Neural crest cell (in vitro differentiated cells): ENCODE data around the gene ZDHHC11. TPM values are rescaled to one million over a fixed set of nuclear protein-coding genes. Genes with fewer than 3 reads are reported as not detected.
"Not testable (repeated sequence)": the region's sequence is repeated elsewhere in the genome, so short reads cannot be mapped to it uniquely, and the experiment has no call there.

Experiments used
- DNase-seq: peaks from one replicate; pipeline ENCODE4 v3.0.0; 2021; ENCODE audit warnings: low read depth, mixed read lengths, low spot score
- H3K27ac Mint-ChIP-seq: one replicate; pipeline ENCODE4 v1.8.0; 2021; ENCODE audit warnings: mild to moderate bottlenecking, mixed read lengths; ENCODE audit not compliant: unreplicated experiment
- H3K27me3 Mint-ChIP-seq: 2 replicates; pipeline ENCODE4 v1.8.0; 2021; ENCODE audit warnings: low read depth, mild to moderate bottlenecking, mixed read lengths
- H3K36me3 Mint-ChIP-seq: 2 replicates; pipeline ENCODE4 v1.8.0; 2021; ENCODE audit warnings: low read depth, mild to moderate bottlenecking, mixed read lengths
- H3K4me1 Mint-ChIP-seq: 2 replicates; pipeline ENCODE4 v1.8.0; 2021; ENCODE audit warnings: mixed read lengths
- H3K4me3 Mint-ChIP-seq: one replicate; pipeline ENCODE4 v1.8.0; 2021; ENCODE audit warnings: mild to moderate bottlenecking, mixed read lengths
- H3K9me3 Mint-ChIP-seq: 2 replicates; pipeline ENCODE4 v1.8.0; 2021; ENCODE audit warnings: mixed read lengths
- total RNA-seq: library from RNA; stranded (reverse); gene quantifications from 2 replicates; pipeline ENCODE4 v1.2.1, GENCODE V29; 2021
- TF ChIP-seq, protein P1 (sequence below): fragments of 200-600 bp; sonication (generic); conservative IDR thresholded peaks from 2 replicates; pipeline ENCODE4 v1.5.0; 2021; ENCODE audit warnings: antibody characterized with exemption, mild to moderate bottlenecking

Gene ZDHHC11
- total RNA-seq, 1 donor from 2014 or later = 17.2 TPM

DNA sequence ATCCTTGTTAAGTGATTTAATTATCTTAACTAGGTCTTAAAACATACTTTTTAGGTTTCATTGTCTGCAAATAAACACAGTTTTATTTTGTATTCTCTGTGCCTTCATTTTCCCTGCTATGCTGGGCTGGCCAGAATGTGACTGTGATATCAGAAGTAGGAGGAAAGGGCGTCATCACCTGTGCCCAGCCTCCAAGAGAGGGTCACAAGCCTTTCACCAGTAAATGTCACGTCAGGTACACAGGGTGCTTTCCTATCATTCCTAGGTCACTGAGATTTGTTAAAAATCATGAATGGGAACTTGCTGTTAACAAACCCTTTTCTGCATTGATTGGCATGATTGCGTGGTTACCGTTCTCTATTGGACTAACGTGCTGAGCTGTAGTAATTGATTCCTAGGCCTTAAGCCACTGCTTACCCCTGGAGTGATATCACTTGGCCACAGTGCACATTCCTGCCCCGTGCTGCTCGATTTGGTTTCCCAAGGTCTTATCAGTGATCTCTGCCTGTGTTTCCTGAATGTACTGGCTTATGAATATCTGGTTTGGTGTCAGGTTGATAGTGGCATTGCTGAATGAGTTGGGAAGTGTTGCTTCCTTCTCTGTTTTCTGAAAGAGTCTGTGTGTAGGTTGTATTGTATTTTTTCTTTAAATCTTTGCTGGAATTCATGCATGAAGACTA, 14.7 kb downstream of the ZDHHC11 start:
- not testable (repeated sequence) for H3K27me3 Mint-ChIP-seq, DNase-seq, H3K9me3 Mint-ChIP-seq, H3K4me3 Mint-ChIP-seq, H3K4me1 Mint-ChIP-seq, H3K27ac Mint-ChIP-seq, H3K36me3 Mint-ChIP-seq

DNA sequence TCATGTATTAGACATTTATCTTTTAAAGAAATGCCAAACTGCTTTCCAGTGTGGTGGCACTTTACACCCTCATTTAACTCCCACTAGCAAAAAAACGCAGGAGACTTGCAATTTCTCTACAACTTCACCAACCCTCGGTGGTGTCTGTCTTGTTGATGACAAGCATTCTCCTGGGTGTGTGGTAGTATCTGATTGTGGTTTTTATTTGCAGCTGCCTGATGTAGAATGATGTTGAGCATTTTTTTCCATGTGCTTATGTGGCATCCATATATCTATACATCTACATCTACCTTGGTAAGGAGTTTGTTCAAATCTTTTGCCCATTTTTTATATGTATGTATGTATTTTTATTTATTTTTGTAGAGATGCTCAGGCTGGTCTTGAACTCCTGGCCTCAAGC, 16.8 kb downstream of the ZDHHC11 start:
- not testable (repeated sequence) for H3K27me3 Mint-ChIP-seq, DNase-seq, H3K9me3 Mint-ChIP-seq, H3K36me3 Mint-ChIP-seq, H3K27ac Mint-ChIP-seq, H3K4me3 Mint-ChIP-seq, H3K4me1 Mint-ChIP-seq

DNA sequence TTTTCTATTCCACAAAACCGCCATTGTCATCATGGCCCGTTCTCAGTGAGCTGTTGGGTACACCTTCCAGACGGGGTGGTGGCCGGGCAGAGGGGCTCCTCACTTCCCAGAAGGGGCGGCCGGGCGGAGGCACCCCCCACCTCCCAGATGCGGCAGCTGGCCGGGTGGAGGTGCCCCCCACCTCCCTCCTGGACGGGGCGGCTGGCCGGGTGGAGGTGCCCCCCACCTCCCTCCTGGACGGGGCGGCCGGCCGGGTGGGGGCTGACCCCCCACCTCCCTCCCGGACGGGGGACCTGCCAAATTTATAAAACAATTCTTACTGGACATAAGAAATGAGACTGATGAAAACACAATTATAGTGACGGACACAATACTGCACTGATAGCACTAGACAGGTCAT, 22.6 kb downstream of the ZDHHC11 start:
- not testable (repeated sequence) for H3K27me3 Mint-ChIP-seq, H3K27ac Mint-ChIP-seq, DNase-seq, H3K9me3 Mint-ChIP-seq, H3K4me1 Mint-ChIP-seq, H3K4me3 Mint-ChIP-seq
- H3K36me3 Mint-ChIP-seq = peaks cover 14% of the 10 kb centered on the region

DNA sequence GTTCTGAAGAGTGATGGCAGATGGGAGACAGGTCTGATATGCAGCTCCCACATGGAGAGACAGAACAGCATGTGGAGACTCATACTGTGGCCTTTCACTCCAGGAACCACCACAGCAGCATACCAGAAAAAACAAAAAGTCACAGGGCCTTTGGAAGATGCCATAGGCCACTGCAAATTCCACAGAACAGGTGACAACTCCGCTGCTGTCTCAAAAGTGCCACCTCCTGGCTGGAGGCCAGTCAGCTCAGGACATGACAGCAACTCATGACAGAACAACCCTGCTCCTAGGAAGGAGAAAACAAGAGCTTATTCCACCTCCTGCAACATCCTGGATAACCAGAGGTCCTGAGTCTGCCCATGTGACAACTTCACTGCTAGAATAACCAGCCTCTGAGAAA, 25.2 kb downstream of the ZDHHC11 start:
- peaks cover 21% of the 10 kb centered on the region for H3K36me3 Mint-ChIP-seq
- not testable (repeated sequence) for H3K27ac Mint-ChIP-seq, H3K9me3 Mint-ChIP-seq, DNase-seq, H3K4me1 Mint-ChIP-seq, H3K4me3 Mint-ChIP-seq, H3K27me3 Mint-ChIP-seq

DNA sequence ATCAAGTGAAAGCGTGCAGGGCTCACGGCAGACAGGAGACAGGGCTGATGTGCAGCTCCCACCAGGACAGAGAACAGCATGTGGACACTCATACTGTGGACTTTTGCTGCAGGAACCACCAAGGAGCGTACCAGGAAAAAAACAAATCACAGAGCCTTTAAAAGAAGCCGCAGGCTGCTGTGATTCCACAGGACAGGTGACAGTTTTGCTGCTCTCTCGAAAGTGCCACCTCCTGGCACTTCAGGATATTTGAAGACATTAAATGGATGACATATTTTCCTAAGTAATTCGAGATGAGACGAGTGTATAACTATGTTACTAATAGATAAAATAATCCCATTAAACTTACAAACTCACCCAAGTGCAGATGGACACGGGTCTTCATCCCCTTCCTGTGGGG, 29.3 kb downstream of the ZDHHC11 start:
- DNase-seq = no peak
- TF ChIP-seq, protein P1, sequence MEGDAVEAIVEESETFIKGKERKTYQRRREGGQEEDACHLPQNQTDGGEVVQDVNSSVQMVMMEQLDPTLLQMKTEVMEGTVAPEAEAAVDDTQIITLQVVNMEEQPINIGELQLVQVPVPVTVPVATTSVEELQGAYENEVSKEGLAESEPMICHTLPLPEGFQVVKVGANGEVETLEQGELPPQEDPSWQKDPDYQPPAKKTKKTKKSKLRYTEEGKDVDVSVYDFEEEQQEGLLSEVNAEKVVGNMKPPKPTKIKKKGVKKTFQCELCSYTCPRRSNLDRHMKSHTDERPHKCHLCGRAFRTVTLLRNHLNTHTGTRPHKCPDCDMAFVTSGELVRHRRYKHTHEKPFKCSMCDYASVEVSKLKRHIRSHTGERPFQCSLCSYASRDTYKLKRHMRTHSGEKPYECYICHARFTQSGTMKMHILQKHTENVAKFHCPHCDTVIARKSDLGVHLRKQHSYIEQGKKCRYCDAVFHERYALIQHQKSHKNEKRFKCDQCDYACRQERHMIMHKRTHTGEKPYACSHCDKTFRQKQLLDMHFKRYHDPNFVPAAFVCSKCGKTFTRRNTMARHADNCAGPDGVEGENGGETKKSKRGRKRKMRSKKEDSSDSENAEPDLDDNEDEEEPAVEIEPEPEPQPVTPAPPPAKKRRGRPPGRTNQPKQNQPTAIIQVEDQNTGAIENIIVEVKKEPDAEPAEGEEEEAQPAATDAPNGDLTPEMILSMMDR = no peak
- H3K36me3 Mint-ChIP-seq = peaks cover 25% of the 10 kb centered on the region
- H3K27me3 Mint-ChIP-seq = no peaks in the 10 kb centered on the region
- H3K4me1 Mint-ChIP-seq = no peaks in the 10 kb centered on the region
- H3K9me3 Mint-ChIP-seq = no peaks in the 10 kb centered on the region
- no peak overlapping the region for H3K27ac Mint-ChIP-seq
- no peak overlapping the region for H3K4me3 Mint-ChIP-seq

DNA sequence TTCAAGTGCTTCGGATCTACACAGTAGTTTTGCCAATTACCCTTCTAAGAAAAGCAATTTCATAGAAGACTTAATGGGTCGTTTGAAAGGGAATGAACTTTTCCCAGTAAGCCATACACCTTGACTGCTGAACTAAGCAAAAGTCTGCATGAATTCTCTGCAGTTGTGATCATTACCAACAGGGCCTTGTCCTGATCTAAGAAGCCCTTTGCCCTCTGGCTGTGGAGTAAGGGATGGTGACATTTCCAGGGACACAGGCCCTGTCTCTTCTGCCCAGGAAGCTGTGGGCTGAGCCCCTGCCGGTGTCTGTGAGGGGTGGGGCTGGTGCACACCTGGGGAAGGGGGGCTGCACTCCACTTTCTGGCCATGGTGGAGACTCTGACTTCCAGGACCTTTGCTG, 30.5 kb downstream of the ZDHHC11 start:
- no peaks in the 10 kb centered on the region for H3K9me3 Mint-ChIP-seq
- no peak overlapping the region for H3K4me3 Mint-ChIP-seq
- H3K36me3 Mint-ChIP-seq = peaks cover 31% of the 10 kb centered on the region
- no peak overlapping the region for H3K27ac Mint-ChIP-seq
- H3K4me1 Mint-ChIP-seq = no peaks in the 10 kb centered on the region
- no peak for DNase-seq
- H3K27me3 Mint-ChIP-seq = no peaks in the 10 kb centered on the region
- TF ChIP-seq, protein P1 = no peak

DNA sequence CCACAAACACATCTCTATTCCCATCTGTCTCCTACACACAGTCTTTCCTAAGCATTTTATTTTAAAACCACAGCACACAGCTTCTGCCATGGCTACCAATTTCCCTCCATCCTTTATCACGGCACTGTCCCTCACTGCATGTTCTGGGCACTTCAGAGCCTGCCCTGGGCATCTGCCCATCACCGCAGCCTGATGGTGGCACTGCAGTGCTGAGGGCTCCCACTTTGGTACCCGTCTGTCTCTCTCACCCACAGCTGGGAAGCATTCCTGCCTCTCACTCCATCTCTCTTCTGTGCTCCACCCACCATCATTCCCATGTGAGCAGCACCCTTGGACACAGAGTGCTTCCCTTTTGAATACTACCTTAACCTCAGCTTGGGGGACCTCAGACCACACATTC, 31.7 kb downstream of the ZDHHC11 start:
- H3K36me3 Mint-ChIP-seq = peaks cover 28% of the 10 kb centered on the region
- DNase-seq = no peak
- H3K9me3 Mint-ChIP-seq = no peaks in the 10 kb centered on the region
- H3K27me3 Mint-ChIP-seq = no peaks in the 10 kb centered on the region
- TF ChIP-seq, protein P1 = no peak
- no peaks in the 10 kb centered on the region for H3K4me1 Mint-ChIP-seq
- H3K4me3 Mint-ChIP-seq = no peak overlapping the region
- no peak overlapping the region for H3K27ac Mint-ChIP-seq
